ENCODE data around the gene CLSTN2.
A peak's percentile ranks its signal among the peaks of the same experiment; 100 is the strongest.

Gene CLSTN2

GRCh38 chr3:140053794-140054193 is 118.8 kb downstream of the CLSTN2 start:
- DNase-seq: no peak

- no peak for DNase-seq
These were observed 120.3 kb downstream of the CLSTN2 start for GRCh38 chr3:140055092-140055791.

- DNase-seq: no peak
These were observed 121.1 kb downstream of the CLSTN2 start for GRCh38 chr3:140056047-140056446.

- no peak for DNase-seq
These were observed 126.2 kb downstream of the CLSTN2 start for GRCh38 chr3:140061211-140061610.

GRCh38 chr3:140062461-140062860 is 127.5 kb downstream of the CLSTN2 start:
- no peak for DNase-seq

- no peak for DNase-seq
These were observed 132.5 kb downstream of the CLSTN2 start for GRCh38 chr3:140067487-140067886.

GRCh38 chr3:140068494-140069017 is 133.6 kb downstream of the CLSTN2 start:
- no peak for DNase-seq

GRCh38 chr3:140073278-140074045 is 138.5 kb downstream of the CLSTN2 start:
- DNase-seq: no peak

- no peak for DNase-seq
These were observed 141.6 kb downstream of the CLSTN2 start for GRCh38 chr3:140076552-140076951.

GRCh38 chr3:140077406-140077805 is 142.4 kb downstream of the CLSTN2 start:
- DNase-seq: no peak

- DNase-seq: no peak
These were observed 143.4 kb downstream of the CLSTN2 start for GRCh38 chr3:140078343-140078742.

- DNase-seq: no peak
These were observed 144.0 kb downstream of the CLSTN2 start for GRCh38 chr3:140078940-140079339.

- no peak for DNase-seq
These were observed 146.9 kb downstream of the CLSTN2 start for GRCh38 chr3:140081887-140082286.

- DNase-seq: no peak
These were observed 150.0 kb downstream of the CLSTN2 start for GRCh38 chr3:140085001-140085400.

- DNase-seq: no peak
These were observed 151.7 kb downstream of the CLSTN2 start for GRCh38 chr3:140086642-140087041.

GRCh38 chr3:140088058-140088457 is 153.1 kb downstream of the CLSTN2 start:
- DNase-seq: no peak

GRCh38 chr3:140088513-140088912 is 153.5 kb downstream of the CLSTN2 start:
- no peak for DNase-seq

GRCh38 chr3:140089403-140090072 is 154.6 kb downstream of the CLSTN2 start:
- DNase-seq: no peak

GRCh38 chr3:140091143-140091542 is 156.2 kb downstream of the CLSTN2 start:
- DNase-seq: no peak

- DNase-seq: peak; percentile 44
These were observed 158.0 kb downstream of the CLSTN2 start for GRCh38 chr3:140092848-140093536.

- peak; percentile 97 for DNase-seq
These were observed 158.8 kb downstream of the CLSTN2 start for GRCh38 chr3:140093742-140094141.

GRCh38 chr3:140094487-140094886 is 159.5 kb downstream of the CLSTN2 start:
- no peak for DNase-seq

- DNase-seq: no peak
These were observed 161.1 kb downstream of the CLSTN2 start for GRCh38 chr3:140096037-140096436.
